Right lobe of liver (tissue), 4 donors: ENCODE measurements around the gene GRB10.

Experiments
- CTCF ChIP-seq, 4 donors: fragments of 200-600 bp in 3 of 4; fragments of 450-650 bp in 1 of 4; IDR thresholded peaks; one replicate each; pipeline versions ENCODE4 v1.5.1 to v1.8.0; 2016 to 2022; ENCODE audit warnings: antibody characterized with exemption in 4 of 4, mild to moderate bottlenecking in 2 of 4
- POLR2A ChIP-seq: fragments of 450-650 bp; IDR thresholded peaks from one replicate; pipeline ENCODE4 v1.6.1; 2017; ENCODE audit warnings: antibody characterized with exemption, mild to moderate bottlenecking
- donor health status: DM: no; HTN: no; CAD: no.
- donor health status: DM: no; HTN: no; CAD: no.
- donor health status: DM: no; HTN: yes; CAD: no.

GRCh38 chr7:50657341-50657873, 125.3 kb downstream of the GRB10 start:
- peak; percentile 22 to 45 (median 26) for TF ChIP-seq CTCF (IDR thresholded peaks at IDR 0.05)
- no peak for TF ChIP-seq POLR2A
